ENCODE results near the gene NPC1.
A peak's percentile ranks its signal among the peaks of the same experiment; 100 is the strongest.

The NPC1 gene

GRCh38 chr18:23487738-23488570 lies 98.4 kb downstream of the NPC1 start:
- peak overlapping the region; percentile 48 for H3K4me3 ChIP-seq (ENCODE audit: low read length)
- H3K4me2 ChIP-seq (ENCODE audit: low read length): peak overlapping the region; percentile 66
- H3K27me3 ChIP-seq (ENCODE audit: control insufficient read depth, low read length): no peaks in the 10 kb centered on the region
- H3K27ac ChIP-seq (ENCODE audit: low read depth, low read length): peak overlapping the region; percentile 73
- TF ChIP-seq EZH2phosphoT487 (IDR thresholded peaks at IDR 0.05; ENCODE audit: borderline replicate concordance, low read length) (no peak), CTCF (IDR thresholded peaks at IDR 0.05; ENCODE audit: low read depth, low read length, poor library complexity, severe bottlenecking) (no peak)
- peaks cover 27% of the 10 kb centered on the region for H3K4me1 ChIP-seq (ENCODE audit: control insufficient read depth, low read length)
- H3K36me3 ChIP-seq (ENCODE audit: control insufficient read depth, low read length): peaks cover 5% of the 10 kb centered on the region; the same call in 1 of the 2 replicates
- H4K20me1 ChIP-seq (ENCODE audit: control insufficient read depth, insufficient read depth, low read depth, low read length): no peaks in the 10 kb centered on the region
- H3K79me2 ChIP-seq (ENCODE audit: control insufficient read depth, low read length): no peaks in the 10 kb centered on the region
- H3F3A ChIP-seq (ENCODE audit: control insufficient read depth, insufficient read depth): peaks cover 20% of the 10 kb centered on the region
- H3K9me2 ChIP-seq (replicated peaks; ENCODE audit: control insufficient read depth, low read length): no peaks in the 10 kb centered on the region
- H3K9me3 ChIP-seq (ENCODE audit: control insufficient read depth, insufficient read depth, low read length): peaks cover 7% of the 10 kb centered on the region; the same call in 1 of the 2 replicates

GRCh38 chr18:23485386-23485785 lies 100.9 kb downstream of the NPC1 start:
- Histone ChIP-seq H3K27me3 (ENCODE audit: control insufficient read depth, low read length) (no peaks in the 10 kb centered on the region), H3K4me2 (ENCODE audit: low read length) (no peak overlapping the region), H4K20me1 (ENCODE audit: control insufficient read depth, insufficient read depth, low read depth, low read length) (no peaks in the 10 kb centered on the region), H3K27ac (ENCODE audit: low read depth, low read length) (no peak overlapping the region), H3K79me2 (ENCODE audit: control insufficient read depth, low read length) (no peaks in the 10 kb centered on the region), H3K4me3 (ENCODE audit: low read length) (no peak overlapping the region), H3F3A (ENCODE audit: control insufficient read depth, insufficient read depth) (peaks cover 34% of the 10 kb centered on the region), H3K4me1 (ENCODE audit: control insufficient read depth, low read length) (peaks cover 28% of the 10 kb centered on the region), H3K36me3 (ENCODE audit: control insufficient read depth, low read length) (peaks cover 24% of the 10 kb centered on the region), H3K9me3 (ENCODE audit: control insufficient read depth, insufficient read depth, low read length) (peaks cover 3% of the 10 kb centered on the region; the same call in 1 of the 2 replicates), H3K9me2 (replicated peaks; ENCODE audit: control insufficient read depth, low read length) (no peaks in the 10 kb centered on the region)
- no peak for TF ChIP-seq CTCF (IDR thresholded peaks at IDR 0.05; ENCODE audit: low read depth, low read length, poor library complexity, severe bottlenecking)
- no peak for TF ChIP-seq EZH2phosphoT487 (IDR thresholded peaks at IDR 0.05; ENCODE audit: borderline replicate concordance, low read length)

GRCh38 chr18:23484561-23485182 lies 101.6 kb downstream of the NPC1 start:
- H3K4me1 ChIP-seq (ENCODE audit: control insufficient read depth, low read length): peaks cover 36% of the 10 kb centered on the region
- no peak for TF ChIP-seq CTCF (IDR thresholded peaks at IDR 0.05; ENCODE audit: low read depth, low read length, poor library complexity, severe bottlenecking)
- H3K4me3 ChIP-seq (ENCODE audit: low read length): no peak overlapping the region
- no peaks in the 10 kb centered on the region for H3K79me2 ChIP-seq (ENCODE audit: control insufficient read depth, low read length)
- peaks cover 34% of the 10 kb centered on the region for H3F3A ChIP-seq (ENCODE audit: control insufficient read depth, insufficient read depth)
- H3K27me3 ChIP-seq (ENCODE audit: control insufficient read depth, low read length): no peaks in the 10 kb centered on the region
- no peak overlapping the region for H3K27ac ChIP-seq (ENCODE audit: low read depth, low read length)
- H3K9me2 ChIP-seq (replicated peaks; ENCODE audit: control insufficient read depth, low read length): no peaks in the 10 kb centered on the region
- H3K9me3 ChIP-seq (ENCODE audit: control insufficient read depth, insufficient read depth, low read length): no peaks in the 10 kb centered on the region
- no peak overlapping the region for H3K4me2 ChIP-seq (ENCODE audit: low read length)
- H3K36me3 ChIP-seq (ENCODE audit: control insufficient read depth, low read length): peaks cover 29% of the 10 kb centered on the region
- H4K20me1 ChIP-seq (ENCODE audit: control insufficient read depth, insufficient read depth, low read depth, low read length): no peaks in the 10 kb centered on the region
